Left renal cortex interstitium (tissue), 4 donors: ENCODE measurements around the gene L3MBTL3. TPM values are rescaled to one million over a fixed set of nuclear protein-coding genes. Genes with fewer than 3 reads are reported as not detected.
"Not testable (repeated sequence)": the region's sequence is repeated elsewhere in the genome, so short reads cannot be mapped to it uniquely, and the experiment has no call there.

Experiments
- DNase-seq, 4 donors: peaks; one replicate each; pipeline ENCODE4 v3.0.0-alpha.2; 2013; ENCODE audit warnings: low read depth in 4 of 4, low spot score in 2 of 4, missing footprints in 1 of 4
- polyA plus RNA-seq, 4 donors: library from polyadenylated mRNA; unstranded; fragments of 120-200 nt; gene quantifications; one replicate each; pipeline ENCODE4 v1.2.1, GENCODE V29; 2013; ENCODE audit not compliant: insufficient read length in 4 of 4

Gene L3MBTL3
- polyA plus RNA-seq, 4 donors, result 14.8 to 28.8 (median 20.7) TPM

DNA sequence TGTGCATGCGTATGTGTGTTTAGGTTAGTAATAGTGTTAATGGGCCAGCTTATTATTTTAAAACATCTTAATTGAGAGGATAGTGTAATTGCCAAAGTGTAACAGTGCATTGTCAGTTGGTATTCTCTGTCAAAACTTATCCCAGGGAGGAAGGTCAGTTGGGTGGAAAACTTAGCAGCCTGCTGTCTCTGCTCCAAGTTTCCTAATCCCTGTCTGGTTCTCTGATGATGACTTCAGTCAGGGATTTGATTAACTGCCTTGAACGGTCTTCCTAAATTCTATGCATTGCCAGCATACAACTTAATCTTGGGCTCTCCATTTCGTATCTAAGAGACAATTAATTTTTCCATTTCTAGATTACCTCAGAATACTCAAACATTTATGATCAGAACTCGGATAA, 51.1 kb downstream of the L3MBTL3 start:
- no peak for DNase-seq

DNA sequence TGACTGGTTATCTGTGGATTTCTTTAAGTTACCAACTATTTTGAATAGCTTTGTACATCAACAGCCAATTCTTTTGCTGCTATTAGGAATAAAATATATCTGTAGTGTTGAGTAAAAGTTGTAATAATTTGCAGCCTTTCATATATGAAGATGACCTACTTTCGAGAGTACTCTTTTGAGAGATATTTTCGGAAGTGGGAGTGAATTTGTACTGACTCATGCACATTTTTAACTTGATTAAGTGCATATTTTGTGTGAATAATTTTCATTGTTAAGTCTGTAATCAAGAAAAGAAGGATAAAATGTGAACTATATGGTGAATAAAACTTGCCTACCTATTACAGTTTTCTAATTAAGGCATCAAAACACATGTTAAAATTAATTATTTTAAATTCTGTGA, 51.9 kb downstream of the L3MBTL3 start:
- DNase-seq, result no peak

DNA sequence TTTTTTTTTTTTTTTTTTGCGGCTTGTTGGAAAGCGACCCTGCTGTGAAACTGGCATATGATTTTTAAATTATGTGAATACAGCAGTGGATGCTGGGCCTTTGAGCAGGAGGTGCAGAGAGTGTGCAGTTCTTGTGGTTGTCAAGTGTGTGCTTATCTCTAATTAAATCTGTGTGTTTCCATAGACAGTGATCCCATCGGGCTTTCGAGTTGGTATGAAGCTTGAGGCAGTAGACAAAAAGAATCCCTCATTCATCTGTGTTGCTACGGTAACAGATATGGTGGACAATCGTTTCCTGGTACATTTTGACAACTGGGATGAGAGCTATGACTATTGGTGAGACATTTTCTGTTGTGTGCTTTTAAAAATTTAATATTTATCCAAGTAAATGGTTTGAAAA, 52.4 kb downstream of the L3MBTL3 start:
- DNase-seq, result no peak

DNA sequence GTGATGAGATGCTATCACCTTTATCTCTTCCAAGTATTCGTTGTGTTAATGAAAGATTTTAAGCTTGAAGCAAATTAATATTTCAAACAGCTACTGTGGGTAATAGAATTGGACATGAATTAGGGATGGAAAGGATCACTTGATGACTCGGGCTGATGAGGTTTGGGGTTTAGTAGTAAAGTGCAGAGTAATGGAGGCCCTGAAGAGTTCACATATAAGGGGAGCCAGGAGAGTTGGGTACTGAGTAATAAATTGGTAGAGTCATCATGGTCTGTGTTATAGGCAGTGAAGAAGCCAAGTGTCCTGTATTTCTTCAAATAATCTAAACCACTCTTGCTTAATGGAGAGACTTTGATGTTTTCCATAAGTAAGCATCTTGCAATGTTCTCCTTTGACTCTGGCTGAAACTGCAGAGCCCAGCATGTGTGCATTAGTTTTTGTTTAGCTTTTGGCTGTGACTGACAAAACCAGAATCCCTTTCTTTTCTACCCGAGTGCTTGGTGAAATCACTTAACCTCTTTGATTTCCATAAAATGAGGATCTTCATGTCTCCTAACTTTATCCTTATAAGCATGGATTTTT, 57.6 kb downstream of the L3MBTL3 start:
- DNase-seq, result no peak

DNA sequence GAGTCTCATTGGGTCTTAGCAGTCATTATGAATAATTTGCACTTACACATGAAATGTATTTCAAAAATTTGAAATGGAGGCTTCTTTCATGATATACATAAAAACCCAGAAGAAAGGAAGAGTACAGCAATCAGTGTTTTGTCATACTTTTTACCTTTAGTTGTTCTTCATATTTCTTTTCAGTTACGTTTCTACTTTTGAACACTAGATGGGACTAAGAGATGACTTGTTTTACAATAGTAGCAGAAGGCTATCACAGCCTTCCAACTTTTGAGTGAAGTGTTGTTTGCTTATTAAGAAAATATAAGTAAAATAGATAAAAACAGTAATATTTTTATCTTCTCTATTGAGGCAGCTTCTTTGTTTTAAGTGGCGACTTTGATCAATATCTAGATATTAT, 58.1 kb downstream of the L3MBTL3 start:
- DNase-seq, result no peak

DNA sequence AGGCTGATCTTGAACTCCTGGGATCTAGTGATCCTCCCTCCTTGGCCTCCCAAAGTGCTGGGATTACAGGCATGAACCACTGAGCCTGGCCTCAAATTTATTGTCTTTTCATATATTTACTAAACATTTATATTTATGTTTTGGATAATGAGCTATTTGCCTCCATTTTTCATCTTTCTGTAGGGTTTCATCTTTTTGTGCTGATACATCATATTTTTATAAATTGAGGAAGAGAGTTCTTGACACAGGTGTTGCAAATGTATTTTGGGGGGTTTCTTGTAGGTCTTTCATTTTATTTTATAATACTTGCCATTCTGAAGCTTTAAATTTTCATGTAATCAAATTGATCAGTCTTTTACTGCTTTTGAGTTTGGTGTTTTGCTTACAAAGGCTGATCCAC, 72.4 kb downstream of the L3MBTL3 start:
- DNase-seq, result no peak

DNA sequence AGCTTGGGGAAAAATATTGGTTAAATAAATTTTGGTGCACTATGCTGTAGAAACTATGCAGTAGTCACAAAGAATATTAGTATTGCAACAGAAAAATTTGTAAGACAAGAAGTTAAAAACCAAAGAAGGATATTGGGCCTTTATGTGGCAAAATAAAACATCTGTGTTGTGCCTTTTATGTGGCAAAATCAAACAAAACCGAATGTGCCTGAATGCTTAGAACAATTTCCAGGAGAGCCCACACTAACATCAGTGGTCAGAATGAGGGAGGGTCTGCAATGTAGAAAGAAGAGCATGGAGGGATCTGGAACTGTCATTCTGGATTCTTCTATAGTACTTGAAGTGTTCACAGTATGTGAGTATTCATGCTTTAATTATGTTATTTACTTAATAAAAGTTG, 75.2 kb downstream of the L3MBTL3 start:
- DNase-seq, result no peak

DNA sequence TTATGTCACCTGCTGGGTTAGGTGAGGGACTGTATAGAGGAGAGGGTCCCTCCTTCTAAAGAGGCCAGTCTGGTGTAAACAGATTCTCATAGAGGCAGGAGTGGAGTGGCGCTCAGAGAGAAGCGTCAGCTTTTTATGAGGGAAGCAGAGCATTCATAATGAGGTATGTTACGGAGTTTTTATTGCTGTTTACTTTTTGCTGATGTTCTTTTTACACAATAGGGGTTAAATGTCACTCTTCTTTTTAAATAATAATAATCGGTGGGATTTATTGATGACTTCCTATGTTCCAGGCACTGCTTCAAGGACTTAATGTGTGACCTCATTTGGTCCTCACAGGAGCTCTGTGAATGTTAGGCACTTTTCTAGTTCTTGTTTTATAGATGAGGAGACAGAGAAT, 79.9 kb downstream of the L3MBTL3 start:
- DNase-seq, result no peak

DNA sequence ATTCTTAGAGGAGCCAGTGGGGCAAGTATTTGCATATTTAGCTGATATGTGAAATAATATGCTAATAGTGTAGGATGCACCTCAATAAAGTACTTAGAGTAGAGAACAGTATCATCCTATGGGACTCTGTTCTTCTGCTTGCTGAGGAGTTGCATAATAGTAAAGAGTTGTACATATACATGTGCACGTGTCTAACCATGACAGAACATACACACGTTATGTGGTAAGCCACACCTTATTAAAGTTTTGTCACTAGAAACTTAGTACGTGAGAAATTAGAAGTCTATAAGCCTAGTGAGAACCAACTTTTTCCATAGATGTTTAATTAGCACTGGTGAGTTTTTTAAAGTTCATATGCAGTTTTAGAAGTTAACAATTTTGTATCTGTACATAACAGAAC, 80.7 kb downstream of the L3MBTL3 start:
- DNase-seq, result no peak

DNA sequence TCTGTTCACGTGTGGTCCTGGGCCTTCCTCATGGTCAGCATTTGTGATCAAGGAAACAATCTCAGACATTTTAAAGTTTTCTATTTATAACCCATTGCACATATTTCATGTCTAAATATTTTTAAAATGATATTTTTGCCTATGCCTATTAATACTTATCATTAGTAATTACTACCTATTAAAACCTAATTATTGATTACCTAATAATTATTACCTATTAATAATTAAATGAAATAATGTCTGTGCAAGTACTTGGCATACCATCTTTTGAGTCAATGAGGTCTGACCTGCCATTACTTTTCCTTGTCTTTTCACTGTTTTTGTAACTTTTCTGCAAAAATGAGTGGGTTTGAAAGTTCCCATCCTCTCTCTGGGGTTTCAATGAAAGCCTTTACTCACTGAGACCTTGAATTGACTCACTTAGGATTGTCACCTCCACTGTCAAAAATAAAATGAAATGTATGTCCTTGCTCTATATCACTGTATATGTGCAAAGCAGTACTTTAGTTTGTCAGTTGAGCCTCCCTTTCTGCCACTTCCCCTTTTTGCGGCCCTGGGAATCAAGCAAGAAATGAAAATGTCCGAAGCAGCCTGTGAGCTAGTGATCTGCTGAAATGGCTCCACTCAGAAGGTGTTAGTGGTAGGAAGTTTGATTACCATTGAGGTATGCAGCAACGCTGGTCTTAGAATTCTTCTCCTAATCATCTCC, 87.8 kb downstream of the L3MBTL3 start:
- DNase-seq, result no peak

DNA sequence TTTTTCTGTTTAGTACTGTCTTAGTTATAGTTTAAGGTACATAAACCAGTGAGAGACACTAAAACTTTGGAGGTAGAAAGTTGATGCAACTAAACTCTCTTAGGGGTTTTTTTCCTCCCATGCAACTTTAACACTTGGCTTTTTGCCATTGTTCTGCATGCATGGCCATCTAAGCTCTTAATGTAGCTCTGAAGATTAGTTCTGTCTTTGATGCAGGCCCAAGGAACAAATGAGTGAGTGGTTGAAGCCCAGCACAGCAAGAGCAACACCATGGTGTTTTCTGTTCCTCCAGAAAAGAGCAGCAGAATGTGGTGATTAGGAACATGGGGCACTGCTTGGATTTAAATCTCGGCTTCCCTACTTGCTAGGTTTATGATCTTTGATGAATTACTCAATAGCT, 89.3 kb downstream of the L3MBTL3 start:
- no peak for DNase-seq

DNA sequence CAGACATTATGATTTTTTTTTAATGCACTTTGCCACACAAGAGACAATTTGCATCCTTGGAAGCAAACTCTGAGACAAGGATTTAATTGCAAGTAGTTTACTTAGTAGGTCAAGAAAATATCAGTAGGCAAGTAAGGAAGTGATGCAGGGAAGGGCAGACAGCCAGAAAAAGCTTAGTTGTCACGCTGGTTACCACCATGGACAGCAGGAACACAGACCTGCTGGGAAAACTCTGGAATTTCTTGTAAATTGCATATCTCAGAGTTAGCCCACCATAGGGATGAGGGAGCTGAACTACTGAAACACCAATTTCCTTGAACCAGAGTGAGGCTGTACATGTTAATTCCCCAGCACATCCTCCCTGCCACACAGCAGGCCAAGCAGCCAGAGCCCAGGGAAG, 92.7 kb downstream of the L3MBTL3 start:
- no peak for DNase-seq

DNA sequence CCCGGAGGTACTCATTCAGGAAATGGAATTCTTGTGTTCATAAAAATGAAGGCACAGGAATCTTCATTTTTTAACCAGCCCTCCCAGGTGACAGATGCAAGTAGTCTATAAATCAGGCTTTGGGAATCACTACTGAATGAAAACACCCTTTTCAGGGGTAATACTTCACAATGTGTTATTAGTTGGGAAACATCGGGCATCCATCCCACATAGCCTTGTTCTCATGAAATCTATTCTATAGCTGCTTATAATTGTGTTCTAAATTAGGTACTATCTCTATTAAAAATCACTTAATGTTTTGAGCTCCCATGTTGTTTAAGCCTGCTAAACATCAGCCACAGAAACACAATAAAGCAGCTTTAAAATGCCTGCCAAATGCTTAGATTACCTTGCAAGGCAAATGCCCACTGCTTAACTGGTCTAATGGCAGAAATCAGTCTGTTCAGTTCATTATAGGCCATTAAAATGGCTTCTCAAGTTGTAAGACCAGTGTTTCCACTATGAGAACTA, 94.9 kb downstream of the L3MBTL3 start:
- DNase-seq, result no peak

DNA sequence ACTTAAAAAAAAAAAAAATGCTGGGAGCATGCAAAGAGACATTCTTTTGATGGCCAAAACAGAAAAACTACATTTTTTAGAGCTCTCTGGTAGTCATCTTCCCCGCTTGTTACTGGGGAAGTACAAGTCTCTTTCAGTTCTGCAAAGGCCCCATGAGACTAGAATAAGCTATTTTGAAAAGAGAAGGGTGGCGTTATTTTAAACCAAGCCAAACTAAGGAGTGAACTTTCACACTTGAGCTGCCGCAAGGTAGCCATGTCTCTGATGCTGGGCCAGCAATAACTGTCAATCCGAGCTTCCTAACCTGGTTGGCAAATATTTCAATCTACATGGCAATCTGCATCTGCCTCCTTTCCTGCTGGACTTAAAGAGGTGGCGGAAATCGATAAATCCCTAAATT, 96.7 kb downstream of the L3MBTL3 start:
- no peak for DNase-seq

DNA sequence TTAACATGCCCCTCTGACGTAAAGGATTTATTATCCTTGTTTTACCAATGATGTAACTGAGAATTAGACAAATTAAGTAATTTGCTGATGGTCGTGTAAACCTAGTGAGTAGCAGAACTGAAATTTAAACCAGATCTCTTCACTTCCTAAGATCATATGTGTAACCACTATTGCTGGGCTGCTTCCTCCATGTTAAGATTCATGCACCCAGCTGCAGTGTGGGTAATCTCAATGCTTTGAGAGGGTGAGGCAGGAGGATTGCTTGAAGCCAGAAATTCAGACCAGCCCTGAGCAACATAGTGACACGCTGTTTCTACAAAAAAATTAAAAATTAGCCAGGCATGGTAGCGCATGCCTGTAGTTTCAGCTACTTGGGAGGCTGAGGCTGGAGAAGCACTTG, 97.9 kb downstream of the L3MBTL3 start:
- DNase-seq, result no peak

DNA sequence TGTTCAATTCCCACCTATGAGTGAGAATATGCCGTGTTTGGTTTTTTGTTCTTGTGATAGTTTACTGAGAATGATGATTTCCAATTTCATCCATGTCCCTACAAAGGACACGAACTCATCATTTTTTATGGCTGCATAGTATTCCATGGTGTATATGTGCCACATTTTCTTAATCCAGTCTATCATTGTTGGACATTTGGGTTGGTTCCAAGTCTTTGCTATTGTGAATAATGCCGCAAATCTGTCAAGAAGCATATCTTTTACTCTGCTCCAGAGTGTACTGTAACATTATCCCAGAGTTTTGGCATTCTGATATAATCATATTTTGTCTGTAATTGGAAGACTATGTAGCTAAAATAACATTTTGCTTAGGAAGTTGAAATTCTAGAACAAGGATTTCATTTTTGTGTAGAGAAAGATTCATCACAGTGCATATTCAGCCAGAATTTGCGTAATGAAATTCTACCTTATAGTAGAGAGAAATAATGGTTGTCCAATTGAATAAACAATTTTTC, 98.9 kb downstream of the L3MBTL3 start:
- DNase-seq, result not testable (repeated sequence)

DNA sequence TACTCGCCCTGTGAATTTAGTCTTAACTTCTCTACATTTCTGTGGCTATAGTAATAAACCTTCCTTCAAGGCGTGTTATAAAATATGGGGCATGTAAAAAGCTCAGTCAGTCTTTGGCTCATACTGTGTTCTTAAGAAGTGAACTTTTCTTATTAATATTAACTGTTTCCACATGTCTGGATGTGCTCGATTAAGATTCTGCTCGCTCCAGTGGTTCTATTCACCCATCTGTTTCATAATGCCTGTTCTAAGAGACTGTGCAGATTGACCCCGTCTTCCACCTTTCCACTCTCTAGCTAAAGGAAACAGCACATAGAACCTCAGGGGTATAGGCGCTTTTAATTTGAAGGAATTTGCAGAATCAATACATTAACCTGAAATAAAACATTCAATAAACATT, 99.9 kb downstream of the L3MBTL3 start:
- peak in 1 of 4 donors; percentile 16 for DNase-seq

DNA sequence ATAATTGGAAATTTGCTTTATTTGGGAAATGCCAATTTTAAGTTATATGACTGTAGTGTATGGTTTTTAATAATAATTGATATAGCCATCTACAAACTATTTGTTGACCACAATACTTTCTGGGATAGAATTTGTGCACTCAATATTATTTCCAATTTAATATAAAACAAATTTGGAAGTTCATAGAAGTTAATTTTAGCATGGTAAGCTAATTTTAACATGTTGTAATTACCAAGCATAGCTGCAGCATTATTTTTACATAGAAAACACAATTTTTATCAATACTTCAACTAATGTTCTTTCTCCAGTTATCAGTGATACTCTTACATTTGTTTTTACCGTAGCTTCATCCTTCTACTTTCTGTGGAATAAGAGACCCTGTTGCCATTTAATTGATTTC, 100.8 kb downstream of the L3MBTL3 start:
- DNase-seq, result no peak

DNA sequence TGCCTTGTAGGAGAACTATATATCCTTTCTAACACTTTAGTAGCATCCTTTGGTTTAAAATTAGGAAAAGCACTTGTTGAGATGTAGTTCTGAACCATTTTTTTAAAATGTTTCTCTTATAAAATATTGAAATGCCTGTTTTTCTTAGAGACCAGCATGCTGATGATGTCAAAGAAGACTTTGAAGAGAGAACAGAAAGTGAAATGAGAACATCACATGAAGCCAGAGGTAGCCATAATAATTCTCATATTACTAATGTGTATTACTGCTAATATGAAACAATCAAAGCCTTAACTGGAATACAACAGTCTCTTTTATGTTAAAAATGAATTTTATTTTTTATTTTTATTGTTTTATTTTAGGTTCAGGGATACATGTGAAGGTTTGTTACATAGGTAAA, 102.3 kb downstream of the L3MBTL3 start:
- DNase-seq, result no peak

DNA sequence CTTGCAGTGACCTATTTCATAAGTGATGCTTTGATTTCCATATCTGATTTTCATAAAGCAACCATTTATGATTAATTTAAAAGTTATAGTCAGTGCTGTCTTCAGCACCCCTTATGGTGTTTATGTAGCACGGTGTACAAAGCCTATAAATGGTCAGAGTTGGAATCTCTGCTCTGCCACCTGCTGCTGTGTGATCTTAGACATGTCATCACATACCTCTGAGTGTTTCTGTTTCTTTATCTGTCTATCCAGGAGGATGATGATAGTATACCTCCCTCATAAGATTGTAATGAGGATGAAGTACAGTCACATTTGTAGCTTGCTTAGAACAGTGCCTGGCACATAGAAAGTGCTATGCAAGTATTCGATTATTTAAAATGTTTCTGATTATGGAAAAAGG, 103.9 kb downstream of the L3MBTL3 start:
- no peak for DNase-seq

DNA sequence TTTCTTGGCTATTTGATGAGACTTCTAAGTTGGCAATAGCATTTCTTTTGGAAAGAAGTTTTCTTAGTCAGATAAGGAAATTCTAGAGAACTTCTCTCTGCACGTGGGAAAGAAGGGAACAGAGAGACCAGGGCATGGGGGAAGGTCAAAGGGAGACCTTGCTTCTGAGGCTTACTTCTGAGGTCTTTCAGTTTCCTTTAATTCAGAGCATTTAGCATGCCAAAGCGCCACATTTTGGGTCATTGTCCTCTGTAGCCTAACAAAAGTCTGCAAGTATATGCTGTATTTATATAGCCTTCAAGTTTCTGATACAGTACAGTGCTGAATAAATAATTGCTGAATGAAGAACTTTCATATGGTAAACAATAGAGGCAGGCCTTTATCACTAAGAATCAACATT, 108.8 kb downstream of the L3MBTL3 start:
- DNase-seq, result no peak

DNA sequence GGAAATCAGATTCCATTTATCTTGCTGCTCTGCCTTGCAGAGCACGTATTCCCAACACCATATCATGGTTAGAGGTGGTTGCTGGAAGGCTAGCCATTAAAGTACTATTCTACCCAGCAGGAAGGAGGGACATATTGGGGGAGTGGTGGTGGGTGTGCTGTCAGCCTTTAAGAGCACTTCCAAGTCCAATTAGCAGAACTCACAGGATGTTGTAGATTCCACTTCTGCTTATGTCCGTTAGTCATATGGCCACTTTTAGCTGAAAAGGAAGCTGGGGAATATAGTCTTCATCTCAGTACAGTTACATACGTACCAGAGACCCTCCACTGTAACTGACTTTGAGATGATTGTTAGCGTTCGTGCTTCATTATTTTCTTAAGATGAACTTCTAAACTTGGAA, 109.9 kb downstream of the L3MBTL3 start:
- no peak for DNase-seq
